IPS-11a (cell line): ENCODE data around the gene RAD51B.
"Not testable (repeated sequence)": the region's sequence is repeated elsewhere in the genome, so short reads cannot be mapped to it uniquely, and the experiment has no call there.

ENCODE experiments used
- H3K4me3 ChIP-seq: one replicate; pipeline ENCODE4 v1.5.1; 2013; ENCODE audit warnings: low read depth, low read length, control low read depth

Gene RAD51B

GRCh38 chr14:67819563-67820421 is at the start of gene RAD51B:
Gene RAD51B, plus strand, starts transcription at chr14:67819779.
- peak within 1 kb of the TSS; percentile 94 for H3K4me3 ChIP-seq

- no peak overlapping the region for H3K4me3 ChIP-seq
Observed at GRCh38 chr14:67773844-67774377, 45.7 kb upstream of the RAD51B start.

GRCh38 chr14:67776653-67777322 is 42.8 kb upstream of the RAD51B start:
- H3K4me3 ChIP-seq = no peak overlapping the region

GRCh38 chr14:67778792-67779191 is 40.8 kb upstream of the RAD51B start:
- no peak overlapping the region for H3K4me3 ChIP-seq

DNA sequence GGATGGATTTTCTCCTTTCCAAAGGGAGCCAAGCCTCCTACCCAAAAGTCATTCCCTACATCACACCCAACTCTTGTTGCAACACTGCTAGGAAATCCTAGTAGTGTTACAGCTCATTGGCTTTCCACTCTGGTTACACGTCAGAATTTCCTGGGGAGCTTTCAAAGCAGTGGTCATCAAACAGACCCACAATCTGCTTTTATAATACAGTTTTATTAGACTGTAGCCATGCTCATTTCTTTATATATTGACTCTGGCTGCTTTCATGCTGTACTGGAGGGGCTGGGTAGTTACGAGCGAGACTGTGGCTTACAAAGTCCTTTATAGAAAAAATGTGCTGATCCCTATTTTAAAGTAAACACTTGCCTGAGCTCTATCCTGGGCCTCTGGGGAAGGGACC is 37.5 kb upstream of the RAD51B start:
- H3K4me3 ChIP-seq = no peak overlapping the region

GRCh38 chr14:67784244-67784823 is 35.2 kb upstream of the RAD51B start:
- H3K4me3 ChIP-seq = no peak overlapping the region

GRCh38 chr14:67785270-67786109 is 34.1 kb upstream of the RAD51B start:
- H3K4me3 ChIP-seq = no peak overlapping the region

GRCh38 chr14:67787673-67788072 is 31.9 kb upstream of the RAD51B start:
- no peak overlapping the region for H3K4me3 ChIP-seq

DNA sequence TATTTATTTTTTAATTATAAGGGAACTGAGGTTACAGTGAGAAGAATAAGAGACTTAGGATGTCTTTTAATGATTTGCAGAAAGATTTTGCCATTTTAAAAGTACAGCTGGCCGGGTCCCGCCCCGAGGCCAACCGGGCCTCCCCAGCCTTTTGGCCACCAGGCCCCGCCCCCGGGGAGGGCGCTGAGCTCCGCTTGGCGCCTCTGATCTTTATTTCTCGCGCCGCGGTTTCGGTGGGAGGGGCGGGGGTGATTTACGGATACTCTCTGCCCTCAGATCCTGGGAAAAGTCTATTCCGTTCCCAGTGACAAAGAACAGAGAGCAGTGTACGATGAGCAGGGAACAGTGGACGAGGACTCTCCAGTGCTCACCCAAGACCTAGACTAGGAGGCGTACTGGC is 20.8 kb upstream of the RAD51B start:
- H3K4me3 ChIP-seq = no peak overlapping the region

DNA sequence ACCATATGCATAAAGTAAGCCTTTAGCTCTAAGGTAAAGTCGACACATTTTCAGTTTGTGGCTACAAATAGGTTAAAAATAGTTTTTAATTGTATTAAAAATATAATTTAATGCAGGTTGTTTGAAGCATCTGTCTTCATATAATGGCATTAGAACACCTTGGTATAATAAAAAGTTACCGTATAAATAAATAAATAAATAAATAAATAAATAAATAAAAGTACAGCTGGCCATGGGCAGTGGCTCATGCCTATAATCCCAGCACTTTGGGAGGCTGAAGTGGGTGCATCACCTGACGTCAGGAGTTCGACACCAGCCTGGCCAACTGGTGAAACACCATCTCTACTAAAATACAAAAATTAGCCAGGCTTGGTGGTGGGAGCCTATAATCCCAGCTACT is 18.8 kb upstream of the RAD51B start:
- no peak overlapping the region for H3K4me3 ChIP-seq

DNA sequence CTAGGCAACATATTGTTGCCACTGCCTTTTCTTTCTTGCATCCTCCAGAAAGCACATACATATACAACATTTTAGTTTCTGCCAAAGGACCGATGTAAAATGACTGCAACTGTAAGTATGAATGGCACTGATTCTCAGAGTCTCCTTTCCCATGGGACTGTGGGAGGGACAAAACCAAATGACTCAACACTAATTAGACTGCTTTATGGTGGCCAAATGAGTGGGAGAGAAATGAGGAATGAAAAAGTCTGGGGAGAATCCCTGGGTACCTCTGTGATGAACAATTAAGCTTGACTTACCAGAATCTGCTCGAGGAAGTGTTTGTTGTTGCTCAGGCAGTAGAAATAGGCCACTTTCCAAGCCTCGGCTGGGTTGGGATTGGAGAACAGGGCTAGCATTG is 13.3 kb upstream of the RAD51B start:
- H3K4me3 ChIP-seq = no peak overlapping the region

GRCh38 chr14:67814821-67815220 is 4.8 kb upstream of the RAD51B start:
- no peak overlapping the region for H3K4me3 ChIP-seq

DNA sequence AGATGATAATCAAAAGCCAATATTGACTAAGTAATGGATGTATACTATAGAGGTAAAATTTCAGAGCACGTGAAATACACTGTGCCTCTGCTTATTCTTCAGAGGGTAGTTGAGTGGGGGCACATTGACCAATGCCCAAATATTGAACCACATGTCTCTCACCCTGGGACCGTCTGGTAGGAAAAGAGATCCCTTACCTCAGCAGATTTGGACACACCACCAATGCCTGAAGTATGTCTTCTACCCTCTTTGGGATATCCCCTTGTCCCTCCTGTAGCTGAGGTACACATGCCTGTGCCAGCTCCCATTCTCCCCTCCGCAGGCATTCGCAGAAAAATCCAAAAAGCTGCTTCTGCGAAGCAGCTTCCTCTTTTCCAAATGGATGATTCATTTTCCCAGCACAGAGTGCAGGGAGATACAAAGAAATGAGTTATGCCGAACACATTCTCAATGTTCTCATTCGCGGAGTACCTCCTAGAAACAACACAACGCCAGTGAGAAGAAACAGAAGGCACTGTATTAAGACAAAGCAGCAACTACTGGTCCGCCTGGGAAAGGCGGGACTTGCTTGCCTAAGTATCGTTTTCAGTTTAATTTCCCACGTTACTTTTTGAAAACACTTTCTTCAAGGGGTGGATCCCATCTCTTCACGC is 3.9 kb upstream of the RAD51B start:
- H3K4me3 ChIP-seq = peak overlapping the region; percentile 89

DNA sequence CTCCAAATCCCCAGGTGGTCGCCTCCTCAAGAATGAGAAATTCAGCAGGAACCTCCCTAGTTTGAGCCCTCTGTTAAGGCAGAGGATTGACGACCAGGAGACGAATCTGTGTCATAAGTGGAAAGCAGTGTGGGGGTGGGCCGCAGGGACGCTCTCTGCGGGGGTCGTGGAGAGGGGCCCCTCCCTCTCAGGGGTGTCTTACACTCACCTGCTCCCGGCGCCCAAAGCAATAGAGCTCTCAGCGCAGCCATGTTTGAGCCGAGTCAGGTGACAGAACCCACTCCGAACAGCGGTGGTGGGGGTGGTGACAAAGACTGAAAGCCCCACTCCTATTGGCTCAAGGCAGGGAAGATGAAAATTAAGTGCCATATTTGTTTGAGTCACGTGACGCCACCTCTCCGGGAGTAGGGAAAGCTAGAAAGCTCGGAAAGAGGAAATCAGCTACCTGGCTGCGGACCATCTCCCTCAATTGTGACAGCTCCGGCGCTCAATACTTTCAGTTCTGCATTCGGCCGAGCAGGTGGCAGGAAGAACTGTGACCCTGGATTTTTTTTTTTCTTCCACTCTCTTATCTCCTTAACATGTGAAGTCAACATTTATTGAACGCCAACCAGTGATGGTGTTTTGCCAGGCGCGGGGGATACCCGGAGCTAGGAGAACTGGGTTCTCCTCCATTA is 3.1 kb upstream of the RAD51B start, which contains the start of gene ZFYVE26:
Gene ZFYVE26, minus strand, starts transcription at position 265 of the 677 bp plus-strand sequence. CDS start 627 bp downstream, outside the sequence.
- peak within 1 kb of the TSS; percentile 89 for H3K4me3 ChIP-seq

DNA sequence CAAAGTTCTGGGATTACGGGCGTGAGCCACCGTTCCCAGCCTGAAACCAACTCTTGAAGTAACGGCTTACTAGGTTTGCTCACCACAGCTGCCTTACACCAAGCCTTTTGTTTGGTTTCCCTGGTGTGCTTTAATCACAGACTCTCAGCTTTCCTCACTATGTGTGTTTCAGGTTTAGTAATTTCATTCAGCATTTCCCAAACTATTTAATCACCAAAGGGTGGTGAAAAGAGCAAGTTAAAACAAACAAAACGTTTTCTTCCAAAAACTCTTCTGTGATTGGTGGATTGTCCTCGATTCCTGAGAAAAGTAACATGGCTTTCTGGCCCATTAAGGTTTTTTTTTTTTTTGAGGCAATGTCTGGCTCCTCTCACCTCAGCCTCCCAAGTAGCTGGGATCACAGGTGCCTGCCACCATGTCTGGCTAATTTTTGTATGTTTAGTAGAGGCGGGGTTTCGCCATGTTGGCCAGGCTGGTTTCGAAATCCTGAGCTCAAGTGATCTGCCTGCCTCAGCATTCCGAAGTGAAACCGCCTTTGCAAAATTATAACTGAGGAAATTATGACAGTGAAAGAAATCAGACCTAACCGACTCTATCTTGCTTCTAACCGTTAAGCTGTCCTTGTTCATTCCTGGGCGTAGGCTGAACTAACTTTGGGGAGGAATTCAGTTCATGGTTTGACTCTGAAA is 1.7 kb upstream of the RAD51B start:
- H3K4me3 ChIP-seq = no peak overlapping the region

DNA sequence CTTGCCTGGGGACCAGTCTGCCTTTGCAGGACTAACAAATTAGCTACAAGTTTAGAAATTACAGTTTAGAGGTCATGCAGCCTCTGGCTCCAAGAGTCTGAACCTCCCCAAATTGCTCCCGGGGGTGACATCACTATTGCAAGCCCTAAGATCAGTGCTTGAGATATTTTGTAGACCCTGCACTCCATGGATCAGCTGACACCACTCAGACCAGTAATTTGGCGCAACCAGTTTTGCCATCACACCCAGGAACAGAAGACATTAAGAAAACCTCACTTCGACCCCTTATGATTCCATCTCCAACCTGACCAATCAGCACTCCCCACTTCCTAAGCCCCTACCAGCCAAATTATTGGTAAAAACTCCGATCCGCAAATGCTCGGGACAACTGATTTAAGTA is 1.1 kb upstream of the RAD51B start:
- not testable (repeated sequence) for H3K4me3 ChIP-seq

- H3K4me3 ChIP-seq = peak overlapping the region; percentile 94
Observed at GRCh38 chr14:67820428-67820971, 921 bp downstream of the RAD51B start.

GRCh38 chr14:67821121-67821520 is 1.5 kb downstream of the RAD51B start:
- H3K4me3 ChIP-seq = no peak overlapping the region

DNA sequence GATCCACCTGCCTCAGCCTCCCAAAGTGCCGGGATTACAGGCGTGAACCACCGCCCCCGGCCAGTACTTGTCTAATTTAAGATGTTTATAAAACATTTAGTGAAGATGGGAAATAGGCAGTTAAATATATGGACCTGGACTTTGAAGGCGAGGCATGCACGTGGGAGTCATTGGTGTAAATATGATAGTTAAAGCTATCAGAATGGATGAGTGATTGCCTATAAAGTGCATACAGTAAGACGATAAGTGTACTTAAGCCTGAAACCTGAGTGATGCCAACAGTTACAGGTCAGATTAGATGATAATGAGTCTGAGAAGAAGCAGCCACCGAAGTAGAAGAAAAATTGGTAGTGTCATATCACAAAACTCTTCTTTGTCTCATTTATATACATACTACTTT is 11.5 kb downstream of the RAD51B start:
- no peak overlapping the region for H3K4me3 ChIP-seq
